GDM1 (cell line): ENCODE measurements around the gene METAP1D.

Experiments used
- DNase-seq: peaks from one replicate; lab custom pipeline; 2025; lab: John Stamatoyannopoulos, UW

METAP1D gene

GRCh38 chr2:172080641-172081220 lies 81.0 kb downstream of the METAP1D start:
- DNase-seq: no peak

DNA sequence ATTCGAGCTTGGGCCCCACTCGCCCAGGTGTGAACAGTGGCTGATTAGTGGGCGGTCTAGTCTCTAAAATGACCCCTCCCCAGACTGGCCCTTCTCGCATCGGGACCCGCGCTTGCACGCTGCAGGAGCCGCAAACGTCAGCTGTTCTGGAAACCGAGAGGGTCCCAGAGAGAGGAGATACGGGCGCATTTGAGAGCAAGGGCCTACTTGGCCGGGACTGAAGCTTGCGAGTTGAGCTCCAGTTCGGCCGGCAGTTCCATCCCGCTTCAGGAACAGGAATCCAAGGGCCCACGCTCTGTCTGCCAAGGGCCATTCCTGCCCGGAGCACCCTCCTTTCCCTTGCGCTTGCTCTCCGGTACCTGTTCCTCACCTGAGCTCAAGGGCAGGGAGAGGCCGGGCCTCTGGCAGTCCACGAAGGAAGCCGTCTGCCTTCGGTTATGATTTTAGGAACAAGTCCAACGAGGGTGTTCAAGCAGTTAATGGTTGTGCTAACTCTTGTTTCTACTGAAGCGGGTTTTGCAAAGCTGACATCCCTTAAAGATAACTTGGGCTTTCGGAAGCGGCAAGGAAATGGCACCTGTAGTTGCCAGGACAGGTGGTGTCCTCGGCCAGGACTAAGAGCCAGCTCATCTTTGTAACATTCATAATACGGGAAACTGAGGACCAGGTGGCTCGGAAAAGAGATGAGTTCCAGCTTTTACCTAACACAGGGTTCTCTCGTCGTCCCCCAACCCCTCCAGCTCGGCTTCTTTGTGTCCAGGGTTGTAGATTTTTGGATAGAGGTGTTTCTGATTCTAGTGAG lies 81.7 kb downstream of the METAP1D start:
- no peak for DNase-seq

DNA sequence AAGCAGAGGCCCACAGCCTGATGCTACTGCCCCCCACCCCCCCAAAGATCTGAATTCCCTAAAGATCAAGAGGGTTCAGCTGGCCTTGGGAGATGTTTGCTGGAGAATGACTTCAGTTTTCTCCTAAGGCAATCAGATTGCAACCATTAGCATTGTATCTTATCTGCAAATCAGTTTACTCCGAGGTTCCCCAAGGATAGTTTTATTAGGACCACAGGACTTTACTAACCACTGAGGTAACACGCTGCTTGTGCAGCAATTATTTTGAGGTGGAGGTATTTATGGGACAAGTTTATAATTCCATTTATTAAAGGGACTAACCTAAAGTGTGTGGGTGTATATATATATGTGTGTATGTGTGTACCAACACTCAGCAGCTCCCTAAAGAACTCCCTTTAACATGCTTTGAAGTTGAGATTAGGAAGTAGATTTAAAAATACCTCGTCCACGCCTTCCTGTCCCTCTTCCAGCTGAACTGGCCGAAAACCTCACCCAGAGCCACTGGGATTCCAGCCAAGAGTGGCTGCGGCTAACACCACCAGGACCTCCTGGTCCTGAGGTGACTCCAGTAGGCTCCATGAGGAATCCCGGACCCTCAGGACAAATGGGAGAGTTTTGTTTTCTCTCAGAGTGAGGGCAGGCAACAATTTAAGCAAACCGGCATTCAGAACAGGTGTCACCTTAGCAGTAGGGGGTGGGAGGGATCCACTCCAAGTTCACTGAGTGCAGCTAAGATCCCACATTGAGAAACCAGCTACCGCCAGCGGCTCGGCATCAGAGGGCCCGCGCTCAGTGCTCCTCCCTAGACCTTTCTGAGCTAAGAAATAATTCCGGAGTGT lies 82.6 kb downstream of the METAP1D start:
- DNase-seq: no peak

DNA sequence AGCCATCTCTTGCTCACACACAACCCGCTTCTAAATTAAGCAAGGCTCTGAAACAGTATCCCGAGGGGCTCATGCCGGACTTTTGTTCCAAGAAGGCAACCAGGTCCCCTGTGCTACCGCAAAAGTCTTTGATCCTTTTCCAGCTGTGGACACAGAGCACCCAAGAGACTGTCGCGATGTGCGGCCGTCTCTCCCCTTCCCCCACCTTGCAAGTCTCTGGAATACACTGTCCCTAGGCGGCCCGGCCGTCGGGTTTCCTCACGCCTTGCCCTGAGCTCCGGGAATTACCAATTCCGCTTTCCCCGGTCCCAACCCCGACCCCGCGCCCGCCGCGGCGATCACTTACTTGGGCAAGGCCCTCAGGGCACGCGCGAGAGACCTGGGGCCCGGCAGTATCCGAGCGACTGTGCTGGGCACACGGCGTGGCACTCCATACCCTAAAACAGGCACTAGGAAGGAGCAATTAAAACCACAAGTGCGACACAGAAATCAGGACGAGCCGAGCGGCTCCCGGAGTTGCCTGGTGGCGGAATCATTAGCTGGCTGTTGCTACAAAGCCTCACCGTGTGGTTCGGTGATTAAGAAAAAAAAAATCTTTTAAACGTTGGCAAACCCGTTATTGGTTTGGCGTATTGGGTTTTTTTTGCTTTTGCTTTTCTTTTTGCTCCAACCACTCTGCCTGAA lies 83.3 kb downstream of the METAP1D start:
- no peak for DNase-seq

GRCh38 chr2:172083628-172084394 lies 84.1 kb downstream of the METAP1D start:
- no peak for DNase-seq

DNA sequence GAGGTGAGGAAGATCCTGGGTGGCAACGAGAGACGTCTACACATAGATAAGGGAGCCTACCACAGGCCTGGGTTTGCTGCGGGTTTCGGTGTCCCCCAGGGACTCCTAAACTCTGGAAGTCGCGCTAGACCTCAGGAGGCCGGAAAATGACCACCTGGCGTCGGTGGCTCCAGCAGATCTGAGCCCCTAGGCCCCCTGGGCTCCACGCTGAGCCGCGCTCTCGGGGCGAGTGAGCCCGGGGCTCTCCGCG lies 84.6 kb downstream of the METAP1D start:
- DNase-seq: no peak

GRCh38 chr2:172084645-172085459 lies 85.1 kb downstream of the METAP1D start:
- peak; percentile 90 for DNase-seq

DNA sequence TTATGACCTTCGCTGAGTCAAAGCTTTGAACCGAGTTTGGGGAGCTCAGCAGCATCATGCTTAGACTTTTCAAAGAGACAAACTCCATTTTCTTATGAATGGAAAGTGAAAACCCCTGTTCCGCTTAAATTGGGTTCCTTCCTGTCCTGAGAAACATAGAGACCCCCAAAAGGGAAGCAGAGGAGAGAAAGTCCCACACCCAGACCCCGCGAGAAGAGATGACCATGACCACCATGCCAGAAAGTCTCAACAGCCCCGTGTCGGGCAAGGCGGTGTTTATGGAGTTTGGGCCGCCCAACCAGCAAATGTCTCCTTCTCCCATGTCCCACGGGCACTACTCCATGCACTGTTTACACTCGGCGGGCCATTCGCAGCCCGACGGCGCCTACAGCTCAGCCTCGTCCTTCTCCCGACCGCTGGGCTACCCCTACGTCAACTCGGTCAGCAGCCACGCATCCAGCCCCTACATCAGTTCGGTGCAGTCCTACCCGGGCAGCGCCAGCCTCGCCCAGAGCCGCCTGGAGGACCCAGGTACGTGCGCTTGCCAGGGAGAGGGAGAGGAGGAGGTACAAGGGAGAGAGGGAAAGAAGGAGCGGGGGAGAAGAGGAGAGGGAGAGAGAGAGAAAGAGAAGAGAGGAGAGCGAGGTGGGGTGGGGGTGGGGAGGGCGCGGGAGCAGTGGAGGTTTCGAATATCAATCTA lies 85.9 kb downstream of the METAP1D start, which contains the start of gene DLX1:
DLX1 (plus strand) TSS at position 48 of the 700 bp plus-strand sequence; CDS start at position 219, 171 bp downstream.
- no peak for DNase-seq

DNA sequence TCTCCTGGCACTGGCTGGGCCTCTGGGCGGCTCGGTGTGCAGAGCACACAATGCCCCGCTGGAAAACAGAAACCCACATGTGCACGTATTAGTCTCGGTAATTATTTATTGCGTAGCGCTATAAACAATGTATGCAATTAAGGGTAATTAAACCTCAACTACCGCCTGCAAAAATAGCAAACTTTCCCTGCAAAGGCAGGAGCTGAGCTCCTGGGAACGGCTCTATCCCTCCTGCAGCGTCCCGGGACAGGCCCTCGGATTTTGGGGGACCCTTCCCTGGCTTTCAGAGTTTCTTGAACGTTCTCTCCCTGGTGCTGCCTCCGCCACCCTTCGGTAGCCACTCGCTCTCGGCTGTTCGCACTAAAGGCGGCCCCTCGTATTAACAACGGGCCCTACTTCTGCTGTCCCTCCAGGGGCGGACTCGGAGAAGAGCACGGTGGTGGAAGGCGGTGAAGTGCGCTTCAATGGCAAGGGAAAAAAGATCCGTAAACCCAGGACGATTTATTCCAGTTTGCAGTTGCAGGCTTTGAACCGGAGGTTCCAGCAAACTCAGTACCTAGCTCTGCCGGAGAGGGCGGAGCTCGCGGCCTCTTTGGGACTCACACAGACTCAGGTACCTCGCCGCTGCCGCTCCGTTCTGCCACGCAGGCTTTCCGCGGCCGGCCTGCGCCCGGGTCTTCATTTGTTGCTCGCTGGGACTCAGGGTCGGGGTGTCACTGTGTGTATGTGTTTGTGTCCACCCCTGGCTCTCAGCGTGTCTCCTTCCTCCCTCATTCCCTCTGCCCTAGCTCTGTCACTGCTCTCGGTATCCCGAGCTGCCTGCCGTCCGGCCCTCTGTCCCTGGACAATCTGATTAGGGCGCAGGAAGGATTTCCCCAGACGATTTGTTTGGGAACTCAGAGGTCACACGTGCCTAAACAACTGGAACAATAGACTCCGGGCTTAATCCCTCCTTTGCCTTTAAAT lies 86.8 kb downstream of the METAP1D start:
- DNase-seq: no peak

DNA sequence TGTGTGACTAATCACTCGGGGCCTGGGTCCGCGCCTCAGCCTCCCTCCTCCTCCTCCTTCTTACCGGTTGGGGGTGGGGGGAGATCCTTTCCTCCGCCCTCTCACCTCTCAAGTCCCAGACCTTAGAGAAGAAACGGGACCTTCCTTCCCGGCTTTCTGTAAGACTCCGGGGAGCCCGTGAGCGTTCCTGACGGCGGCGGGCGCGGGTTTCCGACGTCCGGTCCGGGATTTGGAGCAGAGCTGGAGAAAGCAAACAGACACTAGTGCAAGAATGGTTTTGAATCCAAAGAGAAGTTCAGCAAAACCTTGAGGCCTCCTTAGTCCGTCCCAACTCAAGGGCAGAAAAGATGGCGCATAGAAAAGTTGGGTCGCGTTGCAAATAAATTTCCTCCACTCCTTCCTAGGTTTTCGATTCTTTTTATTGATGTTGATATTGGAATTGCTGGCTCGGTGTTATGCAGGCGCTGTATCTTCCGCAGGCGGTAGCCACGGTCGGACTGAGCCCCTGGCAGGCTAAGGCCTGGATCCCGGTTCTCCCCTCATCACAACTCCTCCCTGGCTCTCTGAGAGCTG lies 87.5 kb downstream of the METAP1D start:
- no peak for DNase-seq

DNA sequence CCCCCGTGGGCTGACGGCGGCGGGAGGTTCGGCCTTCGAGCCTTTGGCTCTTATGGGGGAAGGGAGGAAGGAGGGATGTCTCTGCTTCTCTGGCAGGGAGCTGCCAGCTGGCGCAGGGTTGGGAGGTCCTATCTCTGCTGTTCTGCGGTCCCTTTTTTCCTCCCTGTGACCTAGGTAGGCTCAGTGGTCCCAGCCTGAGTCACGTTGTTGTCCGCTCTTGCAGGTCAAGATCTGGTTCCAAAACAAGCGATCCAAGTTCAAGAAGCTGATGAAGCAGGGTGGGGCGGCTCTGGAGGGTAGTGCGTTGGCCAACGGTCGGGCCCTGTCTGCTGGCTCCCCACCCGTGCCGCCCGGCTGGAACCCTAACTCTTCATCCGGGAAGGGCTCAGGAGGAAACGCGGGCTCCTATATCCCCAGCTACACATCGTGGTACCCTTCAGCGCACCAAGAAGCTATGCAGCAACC lies 88.1 kb downstream of the METAP1D start:
- DNase-seq: no peak

DNA sequence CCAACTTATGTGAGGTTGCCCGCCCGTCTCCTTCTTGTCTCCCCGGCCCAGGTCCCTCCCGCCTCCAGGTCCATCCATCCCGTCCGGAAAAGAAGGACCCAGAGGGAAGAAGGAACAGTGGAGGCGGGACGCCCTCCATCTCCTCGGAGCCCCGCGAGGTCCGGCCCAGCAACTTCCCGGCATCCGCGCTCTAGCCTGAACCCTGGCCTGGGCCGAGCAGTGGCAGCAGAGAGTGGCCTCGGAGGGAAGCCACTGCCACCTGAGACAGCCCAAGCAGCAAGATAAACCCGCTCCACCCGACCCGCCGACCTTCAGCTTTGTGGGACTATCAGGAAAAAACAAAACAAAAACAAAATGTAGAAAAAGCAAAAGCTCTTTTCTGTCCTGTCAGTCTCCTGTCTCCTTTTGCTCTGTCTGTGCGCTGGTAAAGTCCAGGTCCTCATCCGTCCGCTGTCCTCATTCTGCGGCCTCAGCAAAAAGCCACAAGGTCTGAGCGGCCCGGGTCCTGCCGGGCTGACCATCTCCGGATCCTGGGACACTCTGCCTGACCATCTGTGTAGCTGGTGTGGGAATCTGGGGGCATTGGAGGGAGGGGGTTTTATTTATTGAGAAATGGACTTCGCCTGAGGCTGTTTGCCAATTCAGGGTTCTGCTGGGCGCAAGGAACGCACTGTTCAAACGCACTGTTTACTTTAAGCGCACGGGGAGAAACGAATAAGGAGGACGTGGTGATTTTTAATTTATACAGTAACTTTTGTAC lies 88.7 kb downstream of the METAP1D start:
- DNase-seq: no peak

DNA sequence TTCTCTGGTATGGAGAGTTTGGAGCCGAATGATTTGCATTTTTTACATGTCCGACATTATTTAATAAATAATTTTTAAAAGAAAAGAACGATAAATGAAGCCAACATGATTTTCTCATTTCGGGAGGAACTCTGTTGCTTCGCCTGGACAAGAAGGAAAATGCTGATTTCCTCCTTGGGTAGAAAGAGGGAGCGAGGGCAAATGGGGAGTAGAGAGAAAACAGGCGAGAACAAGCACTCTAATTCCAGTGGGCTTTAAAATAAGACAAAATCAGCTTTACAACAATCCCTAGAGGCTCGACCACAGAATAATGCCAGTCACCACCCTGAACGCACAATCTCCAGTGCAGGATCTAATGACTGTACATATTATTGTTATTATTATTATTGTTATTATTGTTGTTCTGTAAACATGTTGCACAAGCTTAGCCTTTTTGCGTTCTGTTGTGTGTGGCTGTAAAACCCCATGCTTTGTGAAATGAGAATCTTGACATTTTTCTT lies 89.3 kb downstream of the METAP1D start:
- no peak for DNase-seq

DNA sequence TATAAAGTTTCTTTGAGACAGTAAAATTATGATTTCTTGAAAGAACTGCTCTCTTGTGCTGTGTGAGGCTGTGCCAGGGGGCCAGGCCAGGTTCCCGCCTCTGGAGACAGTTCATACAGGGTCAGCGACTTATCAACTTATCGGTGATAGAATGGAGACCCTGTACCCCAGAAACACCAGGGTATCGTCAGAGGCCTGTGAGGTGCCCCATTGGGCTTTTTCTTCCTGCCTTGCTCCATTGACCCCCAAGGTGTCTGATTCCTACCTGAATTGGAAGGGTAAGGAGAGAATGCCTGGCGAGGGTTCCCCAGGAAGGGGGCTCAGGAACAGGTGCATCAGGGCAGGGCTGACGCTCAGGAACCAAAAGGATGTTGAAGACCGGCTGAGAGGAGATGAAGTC lies 89.9 kb downstream of the METAP1D start:
- DNase-seq: no peak

GRCh38 chr2:172090044-172090961 lies 90.5 kb downstream of the METAP1D start:
- DNase-seq: no peak

- no peak for DNase-seq
Measured at GRCh38 chr2:172091000-172091641, 91.4 kb downstream of the METAP1D start.
